Activated CD4-positive, alpha-beta T cell treated with anti-CD3 and anti-CD28 coated beads for 24 hours (primary cell): Measurements from ENCODE around the gene BGLAP.

ENCODE experiments used
- DNase-seq, 2 donors: peaks; one replicate each; pipeline ENCODE4 v3.0.0-alpha.2; 2020; ENCODE audit warnings: low read depth in 2 of 2

Gene BGLAP

DNA sequence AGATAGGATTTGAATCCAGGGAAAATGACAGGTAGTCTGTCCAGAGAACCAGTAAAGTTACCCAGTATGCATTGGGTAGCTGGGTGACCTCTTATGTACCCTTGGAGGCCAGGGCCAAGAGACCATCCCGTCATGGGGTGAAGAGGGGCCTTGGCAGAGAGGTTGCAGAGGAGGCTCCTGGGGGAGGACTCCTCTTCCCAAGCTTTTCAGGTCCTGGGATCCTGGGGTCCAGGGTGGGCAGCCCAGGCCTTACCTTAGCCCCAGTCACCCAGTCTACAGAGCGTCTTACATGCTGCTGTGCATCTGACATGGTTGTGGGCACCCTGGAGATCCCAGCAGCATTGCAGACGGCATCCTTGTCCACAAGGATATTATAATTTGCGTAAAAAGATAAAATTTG is 15.2 kb upstream of the BGLAP start:
- no peak for DNase-seq

- no peak for DNase-seq
Observed at GRCh38 chr1:156228501-156228900, 13.5 kb upstream of the BGLAP start.

GRCh38 chr1:156229809-156230472 is 12.0 kb upstream of the BGLAP start:
- no peak for DNase-seq

GRCh38 chr1:156230473-156230837 is 11.5 kb upstream of the BGLAP start:
- DNase-seq = no peak

DNA sequence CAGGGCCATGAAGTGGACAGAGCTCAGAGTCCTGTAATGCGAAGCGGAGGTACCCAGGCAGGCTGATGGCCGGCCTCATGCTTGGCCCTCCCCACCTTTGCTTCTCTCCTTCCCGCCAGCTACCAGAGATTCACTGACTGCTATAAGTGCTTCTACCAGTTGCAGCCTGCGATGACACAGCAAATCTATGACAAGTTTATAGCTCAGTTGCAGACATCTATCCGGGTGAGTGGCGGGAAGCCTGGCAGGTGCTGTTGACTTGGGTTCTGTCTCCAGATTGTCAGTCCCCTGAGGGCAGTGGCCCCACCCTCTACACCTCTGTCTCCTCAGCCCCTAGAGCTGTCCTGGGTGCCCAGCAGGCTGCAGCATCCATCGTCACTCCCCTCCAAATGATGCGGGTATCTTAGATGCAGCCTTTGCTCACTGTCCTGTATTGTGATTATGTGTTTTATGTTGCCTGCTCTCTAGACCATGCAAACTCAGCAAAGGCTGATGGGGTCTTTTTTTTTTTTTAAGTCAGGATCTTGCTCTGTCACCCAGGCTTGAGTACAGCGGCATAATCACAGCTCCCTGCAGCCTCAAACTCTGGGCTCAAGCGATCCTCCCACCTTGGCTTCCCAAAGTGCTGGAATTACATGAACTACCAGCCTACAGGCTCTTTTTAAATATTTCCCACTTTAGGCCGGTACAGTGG is 9.6 kb upstream of the BGLAP start:
- DNase-seq = no peak

- no peak for DNase-seq
Observed at GRCh38 chr1:156233426-156234127, 8.4 kb upstream of the BGLAP start.

GRCh38 chr1:156236164-156236563 is 5.8 kb upstream of the BGLAP start:
- DNase-seq = no peak

DNA sequence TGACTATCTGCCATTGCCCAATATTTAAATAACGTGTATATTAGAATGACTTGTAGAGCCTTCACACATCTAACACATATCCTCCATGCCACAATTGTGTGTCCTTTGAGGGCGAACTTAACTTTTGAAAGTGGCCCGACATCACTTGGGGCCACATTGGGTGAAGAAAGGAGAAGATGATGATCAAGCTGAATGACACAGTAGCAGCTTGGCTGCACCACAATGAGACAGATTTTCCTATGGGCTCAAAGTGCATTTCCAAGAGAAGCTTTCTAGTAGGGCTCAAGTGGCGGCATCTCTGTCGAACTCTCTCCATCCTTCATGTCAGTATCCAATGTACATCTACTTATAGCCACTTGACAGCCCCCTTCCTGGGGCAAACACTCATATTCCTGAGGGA is 3.7 kb upstream of the BGLAP start:
- DNase-seq = no peak

GRCh38 chr1:156241311-156241811 is 623 bp upstream of the BGLAP start:
- no peak for DNase-seq

- no peak for DNase-seq
Observed at GRCh38 chr1:156242738-156243137, 754 bp downstream of the BGLAP start.

GRCh38 chr1:156244126-156244525 is 2.1 kb downstream of the BGLAP start:
- DNase-seq = no peak

DNA sequence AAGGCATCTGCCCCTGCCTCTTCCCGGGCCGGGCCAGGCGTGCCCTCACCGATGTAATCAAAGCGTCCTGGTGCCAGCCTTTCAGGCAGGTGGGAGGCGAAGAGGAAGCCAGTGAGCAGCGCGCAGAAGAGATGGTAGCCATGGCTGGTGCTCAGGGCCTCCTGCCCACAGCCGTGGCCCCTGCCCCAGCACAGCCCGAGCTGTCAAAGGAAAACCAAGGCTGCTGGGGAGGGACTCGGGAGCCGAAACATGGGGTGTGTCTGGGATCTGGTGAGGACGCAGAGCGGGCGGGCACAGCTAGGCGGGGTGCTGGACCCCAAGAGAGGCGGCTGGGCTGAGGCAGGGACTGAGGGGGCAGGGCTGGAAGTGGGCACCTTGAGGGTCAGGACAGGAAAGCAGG is 2.7 kb downstream of the BGLAP start:
- no peak for DNase-seq

GRCh38 chr1:156245451-156246232 is 3.7 kb downstream of the BGLAP start:
- DNase-seq = peak in 1 of 2 donors; percentile 22

GRCh38 chr1:156246241-156246780 is 4.3 kb downstream of the BGLAP start:
- DNase-seq = no peak

DNA sequence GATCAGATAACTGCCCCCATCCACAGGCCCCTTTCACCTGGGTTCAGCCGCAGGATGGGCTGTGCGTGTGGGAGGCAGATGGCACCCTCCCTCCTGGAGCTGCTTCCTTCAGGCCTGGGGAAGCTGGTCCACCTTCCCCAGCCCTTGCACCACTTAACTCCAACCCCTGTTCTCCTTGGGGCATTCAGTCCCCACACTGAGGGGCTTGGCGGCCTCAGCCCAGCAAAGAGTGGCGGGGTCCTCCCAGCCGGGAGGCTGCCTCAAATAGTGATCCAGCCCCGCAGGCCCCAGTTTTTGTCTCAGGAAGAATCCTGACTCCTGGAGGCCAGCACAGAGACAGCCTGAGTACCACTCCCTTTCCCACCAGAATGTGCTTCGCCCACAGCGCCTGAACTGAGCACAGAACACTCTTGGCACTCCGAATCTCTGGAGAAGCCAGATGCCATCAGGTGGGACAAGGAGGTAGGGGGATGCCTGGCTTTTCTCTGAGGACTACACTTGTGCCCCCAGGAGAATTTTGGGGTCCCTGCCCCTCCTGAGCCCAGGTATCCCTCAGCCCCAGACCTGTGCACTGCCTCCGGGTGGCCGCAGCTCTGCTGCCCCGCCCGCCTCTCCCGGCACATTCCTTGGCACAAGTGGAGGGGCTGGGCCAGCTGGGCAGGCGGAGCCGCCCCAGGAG is 4.9 kb downstream of the BGLAP start:
- DNase-seq = no peak

GRCh38 chr1:156247460-156248322 is 5.7 kb downstream of the BGLAP start, which contains the start of gene PAQR6:
Gene PAQR6 (minus strand): TSS chr1:156248056. CDS start chr1:156246731, 1,325 bp downstream.
- DNase-seq = no peak

DNA sequence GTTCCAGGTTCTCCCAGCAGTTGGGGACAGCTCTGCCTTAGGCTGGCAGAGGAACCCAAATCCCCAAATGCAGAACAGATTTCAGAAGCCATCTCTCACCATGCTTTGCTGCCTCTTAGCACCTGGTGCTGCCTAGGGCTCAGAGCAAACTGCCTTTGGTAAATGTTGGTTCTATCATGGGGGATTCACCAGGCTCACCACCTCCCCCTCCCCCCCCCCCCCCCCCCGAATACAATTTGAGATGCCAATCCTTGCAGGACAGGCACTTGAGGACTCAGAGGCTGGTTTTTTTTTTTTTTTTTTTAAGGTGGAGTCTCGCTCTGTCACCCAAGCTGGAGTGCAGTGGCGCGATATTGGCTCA is 6.3 kb downstream of the BGLAP start:
- DNase-seq = no peak

DNA sequence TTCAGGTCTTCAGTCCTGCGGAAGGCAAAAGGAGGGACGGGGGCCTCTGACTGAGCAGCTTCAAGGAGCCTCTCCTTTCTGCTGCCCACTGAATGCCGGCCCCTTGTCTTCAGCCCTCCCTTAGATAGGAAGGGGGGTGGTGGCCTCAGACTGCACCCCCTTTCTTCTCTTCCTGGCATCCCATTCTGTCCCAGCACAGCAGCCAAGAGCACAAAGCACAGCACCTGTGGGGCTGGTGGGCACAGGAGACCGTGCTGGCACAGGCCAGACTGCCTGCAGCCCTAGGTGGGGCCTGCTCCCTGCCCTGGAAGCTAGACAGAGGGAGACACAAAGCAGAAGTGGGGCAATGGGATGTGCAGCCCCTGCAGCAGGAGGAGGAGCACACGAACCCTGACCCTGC is 7.6 kb downstream of the BGLAP start:
- DNase-seq = no peak

DNA sequence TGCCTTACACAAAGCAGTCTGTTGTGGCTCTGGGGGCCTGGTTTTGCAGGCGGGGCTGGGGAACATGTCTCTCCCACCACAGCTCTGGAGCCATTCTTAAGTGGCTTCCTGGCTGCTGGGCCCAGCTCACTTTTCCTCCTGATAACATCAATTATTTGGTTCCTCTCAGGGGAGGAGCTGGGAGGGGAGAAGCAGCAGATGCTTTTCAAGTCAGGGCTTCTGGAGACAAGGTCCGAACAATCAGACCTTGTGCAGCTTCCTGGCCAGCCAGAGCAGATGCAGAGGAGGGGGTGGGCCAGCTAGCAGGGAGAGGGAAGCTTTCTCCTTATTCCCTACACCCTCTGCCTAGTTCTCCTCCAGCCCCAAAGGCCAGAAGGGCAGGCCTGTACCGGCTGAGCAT is 9.5 kb downstream of the BGLAP start:
- no peak for DNase-seq

DNA sequence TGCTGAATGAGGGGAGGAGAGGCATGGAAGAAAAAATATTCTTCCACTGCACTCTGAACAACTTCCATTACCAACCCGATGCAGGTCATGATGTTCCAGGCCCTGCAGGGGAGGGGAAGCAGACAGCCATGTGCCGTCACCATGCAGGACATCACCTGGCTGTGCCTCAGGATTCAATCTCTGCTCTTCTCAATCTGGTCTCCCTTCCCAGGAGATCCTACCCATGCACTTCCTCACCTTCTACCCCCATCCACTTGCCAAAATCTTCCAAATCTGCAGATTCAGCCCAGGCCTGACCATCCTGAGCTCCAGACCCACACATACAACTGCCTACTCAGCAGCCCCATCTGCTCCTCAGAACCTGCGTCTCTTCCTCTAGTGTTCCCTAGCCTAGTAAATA is 11.7 kb downstream of the BGLAP start:
- DNase-seq = no peak
